Neural progenitor cell (in vitro differentiated cells): Measurements from ENCODE around the gene MOB2. TPM values are rescaled to one million over a fixed set of nuclear protein-coding genes. Genes with fewer than 3 reads are reported as not detected.

Experiments used
- DNase-seq: peaks from one replicate; pipeline ENCODE4 v3.0.0-alpha.2; 2016; ENCODE audit warnings: low spot score
- H2AFZ ChIP-seq: fragments of 200-600 bp; sonication (generic); replicated peaks from 2 replicates; pipeline ENCODE4 v1.6.1; 2016; ENCODE audit warnings: antibody characterized with exemption
- H3F3A ChIP-seq: fragments of 200-600 bp; sonication (generic); 2 replicates; pipeline ENCODE4 v1.6.1; 2016; ENCODE audit warnings: antibody characterized with exemption, low read depth
- H3K27ac ChIP-seq: fragments of 200-600 bp; sonication (generic); 2 replicates; pipeline ENCODE4 v1.5.1; 2016; ENCODE audit warnings: mild to moderate bottlenecking
- H3K27me3 ChIP-seq: fragments of 200-600 bp; sonication (generic); 2 replicates; pipeline ENCODE4 v1.6.1; 2016; ENCODE audit warnings: mild to moderate bottlenecking, moderate library complexity
- H3K36me3 ChIP-seq: fragments of 200-600 bp; sonication (generic); 2 replicates; pipeline ENCODE4 v1.5.1; 2016
- H3K4me1 ChIP-seq: fragments of 200-600 bp; sonication (generic); 2 replicates; pipeline ENCODE4 v1.6.1; 2016; ENCODE audit warnings: mixed run types
- H3K4me2 ChIP-seq: fragments of 200-600 bp; sonication (generic); 2 replicates; pipeline ENCODE4 v1.6.1; 2016
- H3K4me3 ChIP-seq: fragments of 200-600 bp; sonication (generic); 2 replicates; pipeline ENCODE4 v1.5.1; 2016
- H3K79me2 ChIP-seq: fragments of 200-600 bp; sonication (generic); 2 replicates; pipeline ENCODE4 v1.6.1; 2016; ENCODE audit warnings: low read depth
- H3K9ac ChIP-seq: fragments of 200-600 bp; sonication (generic); 2 replicates; pipeline ENCODE4 v1.6.1; 2016
- H3K9me3 ChIP-seq: fragments of 200-600 bp; sonication (generic); 2 replicates; pipeline ENCODE4 v1.5.1; 2016; ENCODE audit warnings: low read depth
- H4K20me1 ChIP-seq: fragments of 200-600 bp; sonication (generic); 2 replicates; pipeline ENCODE4 v1.6.1; 2016; ENCODE audit warnings: low read depth
- H3K27ac Mint-ChIP-seq: 3 replicates; pipeline ENCODE4 v1.8.0; 2021; ENCODE audit warnings: mixed read lengths
- H3K27me3 Mint-ChIP-seq: 2 replicates; pipeline ENCODE4 v1.8.0; 2022; ENCODE audit warnings: low read depth, mild to moderate bottlenecking, inconsistent platforms, moderate library complexity, mixed read lengths; ENCODE audit not compliant: insufficient read depth
- H3K36me3 Mint-ChIP-seq: 3 replicates; pipeline ENCODE4 v1.8.0; 2021; ENCODE audit warnings: mixed read lengths
- H3K4me1 Mint-ChIP-seq: 3 replicates; pipeline ENCODE4 v1.8.0; 2021; ENCODE audit warnings: mixed read lengths
- H3K4me3 Mint-ChIP-seq: 3 replicates; pipeline ENCODE4 v1.8.0; 2021; ENCODE audit warnings: mild to moderate bottlenecking, moderate library complexity, mixed read lengths
- H3K9me3 Mint-ChIP-seq: 3 replicates; pipeline ENCODE4 v1.8.0; 2020; ENCODE audit warnings: mixed read lengths
- CTCF ChIP-seq: fragments of 200-600 bp; sonication (generic); IDR thresholded peaks from 2 replicates; pipeline ENCODE4 v1.5.1; 2017; ENCODE audit warnings: antibody characterized with exemption, mild to moderate bottlenecking
- EZH2 ChIP-seq: fragments of 200-600 bp; sonication (generic); IDR thresholded peaks from 2 replicates; pipeline ENCODE4 v1.6.1; 2017; ENCODE audit warnings: antibody characterized with exemption, mild to moderate bottlenecking, moderate library complexity
- EZH2phosphoT487 ChIP-seq: fragments of 200-600 bp; sonication (generic); IDR thresholded peaks from 2 replicates; pipeline ENCODE4 v1.6.1; 2017; ENCODE audit warnings: antibody characterized with exemption
- total RNA-seq: library from RNA; depleted of rRNA; stranded (reverse); fragments of >200 nt; gene quantifications from 2 replicates; pipeline ENCODE4 v1.2.3, GENCODE V29; 2015; ENCODE audit warnings: low replicate concordance

The MOB2 gene
- total RNA-seq, 1 donor from 2014 or later, result 8.0 TPM

- no peak for DNase-seq
- Histone ChIP-seq H3K9me3 (no peaks in the 10 kb centered on the region), H3K27ac (no peak overlapping the region), H2AFZ (no peak overlapping the region), H3K9ac (no peak overlapping the region), H3K36me3 (no peaks in the 10 kb centered on the region), H3K79me2 (peaks cover 33% of the 10 kb centered on the region), H4K20me1 (peaks cover 49% of the 10 kb centered on the region), H3F3A (no peaks in the 10 kb centered on the region), H3K27me3 (no peaks in the 10 kb centered on the region), H3K4me3 (no peak overlapping the region), H3K4me2 (no peak overlapping the region), H3K4me1 (no peaks in the 10 kb centered on the region)
- peaks cover 9% of the 10 kb centered on the region for H3K4me1 Mint-ChIP-seq
- no peak overlapping the region for H3K27ac Mint-ChIP-seq
- no peaks in the 10 kb centered on the region for H3K36me3 Mint-ChIP-seq
- TF ChIP-seq CTCF (no peak), EZH2phosphoT487 (no peak), EZH2 (no peak)
- H3K9me3 Mint-ChIP-seq, result no peaks in the 10 kb centered on the region
- H3K4me3 Mint-ChIP-seq, result no peak overlapping the region
- peaks cover 5% of the 10 kb centered on the region for H3K27me3 Mint-ChIP-seq
Measured at GRCh38 chr11:1530686-1531448, 44.3 kb upstream of the MOB2 start.

- H3K27me3 Mint-ChIP-seq, result peaks cover 5% of the 10 kb centered on the region
- Histone ChIP-seq H4K20me1 (peaks cover 55% of the 10 kb centered on the region), H3K4me3 (no peak overlapping the region), H2AFZ (no peak overlapping the region), H3K9me3 (no peaks in the 10 kb centered on the region), H3K9ac (no peak overlapping the region), H3K4me1 (no peaks in the 10 kb centered on the region), H3K27me3 (no peaks in the 10 kb centered on the region), H3K79me2 (peaks cover 33% of the 10 kb centered on the region), H3K27ac (no peak overlapping the region), H3K4me2 (no peak overlapping the region), H3F3A (no peaks in the 10 kb centered on the region), H3K36me3 (no peaks in the 10 kb centered on the region)
- H3K4me3 Mint-ChIP-seq, result no peak overlapping the region
- no peaks in the 10 kb centered on the region for H3K36me3 Mint-ChIP-seq
- no peak for DNase-seq
- H3K9me3 Mint-ChIP-seq, result no peaks in the 10 kb centered on the region
- TF ChIP-seq EZH2 (no peak), CTCF (no peak), EZH2phosphoT487 (no peak)
- no peak overlapping the region for H3K27ac Mint-ChIP-seq
- peaks cover 9% of the 10 kb centered on the region for H3K4me1 Mint-ChIP-seq
Measured at GRCh38 chr11:1529774-1530173, 43.2 kb upstream of the MOB2 start.

- no peaks in the 10 kb centered on the region for H3K9me3 ChIP-seq
- peaks cover 9% of the 10 kb centered on the region for H3K4me1 Mint-ChIP-seq
- no peak for DNase-seq
- no peaks in the 10 kb centered on the region for H3K36me3 Mint-ChIP-seq
- H3K27ac ChIP-seq, result no peak overlapping the region
- TF ChIP-seq EZH2phosphoT487 (no peak), EZH2 (no peak), CTCF (no peak)
- H2AFZ ChIP-seq, result no peak overlapping the region
- H3K79me2 ChIP-seq, result peaks cover 33% of the 10 kb centered on the region
- no peaks in the 10 kb centered on the region for H3K27me3 ChIP-seq
- no peaks in the 10 kb centered on the region for H3K4me1 ChIP-seq
- no peak overlapping the region for H3K4me3 Mint-ChIP-seq
- H3K4me3 ChIP-seq, result no peak overlapping the region
- peak overlapping the region; percentile 72 for H3K27ac Mint-ChIP-seq
- no peak overlapping the region for H3K9ac ChIP-seq
- peaks cover 57% of the 10 kb centered on the region for H4K20me1 ChIP-seq
- H3F3A ChIP-seq, result no peaks in the 10 kb centered on the region
- H3K9me3 Mint-ChIP-seq, result no peaks in the 10 kb centered on the region
- H3K36me3 ChIP-seq, result no peaks in the 10 kb centered on the region
- H3K4me2 ChIP-seq, result no peak overlapping the region
- peaks cover 4% of the 10 kb centered on the region for H3K27me3 Mint-ChIP-seq
Measured at GRCh38 chr11:1529286-1529685, 42.7 kb upstream of the MOB2 start.
